Measurements from ENCODE around the gene PIEZO1.

PIEZO1 gene

GRCh38 chr16:88699180-88699579, 85.8 kb downstream of the PIEZO1 start:
- no peak for DNase-seq

GRCh38 chr16:88698646-88699045, 86.4 kb downstream of the PIEZO1 start:
- no peak for DNase-seq

GRCh38 chr16:88697831-88698615, 87.0 kb downstream of the PIEZO1 start:
- DNase-seq = no peak

- DNase-seq = no peak
Measured at GRCh38 chr16:88697116-88697830, 87.7 kb downstream of the PIEZO1 start.

GRCh38 chr16:88696441-88696840, 88.6 kb downstream of the PIEZO1 start:
- no peak for DNase-seq

- no peak for DNase-seq
Measured at GRCh38 chr16:88695753-88696152, 89.3 kb downstream of the PIEZO1 start.

- no peak for DNase-seq
Measured at GRCh38 chr16:88695218-88695617, 89.8 kb downstream of the PIEZO1 start.

- DNase-seq = no peak
Measured at GRCh38 chr16:88694221-88695087, 90.6 kb downstream of the PIEZO1 start.

GRCh38 chr16:88693420-88694177, 91.4 kb downstream of the PIEZO1 start:
- no peak for DNase-seq

- DNase-seq = no peak
Measured at GRCh38 chr16:88692861-88693260, 92.2 kb downstream of the PIEZO1 start.

GRCh38 chr16:88691924-88692560, 93.0 kb downstream of the PIEZO1 start:
- no peak for DNase-seq

GRCh38 chr16:88691129-88691813, 93.7 kb downstream of the PIEZO1 start:
- no peak for DNase-seq

- no peak for DNase-seq
Measured at GRCh38 chr16:88690341-88691128, 94.5 kb downstream of the PIEZO1 start.

- no peak for DNase-seq
Measured at GRCh38 chr16:88688013-88688778, 96.8 kb downstream of the PIEZO1 start.

- no peak for DNase-seq
Measured at GRCh38 chr16:88687676-88688012, 97.4 kb downstream of the PIEZO1 start.

GRCh38 chr16:88687254-88687576, 97.8 kb downstream of the PIEZO1 start:
- DNase-seq = no peak

- peak; percentile 6 for DNase-seq
Measured at GRCh38 chr16:88686439-88687253, 98.4 kb downstream of the PIEZO1 start, which contains the start of gene SNAI3. Gene SNAI3 (minus strand): TSS chr16:88686507. CDS start chr16:88686406, 101 bp downstream.

- no peak for DNase-seq
Measured at GRCh38 chr16:88686062-88686438, 99.0 kb downstream of the PIEZO1 start.

All from NCI-H446 treated with DMSO at 0.1 percent for 48 hours (cell line).